T-helper 2 cell (primary cell): ENCODE results near the gene LATS2.
"Not testable (repeated sequence)": the region's sequence is repeated elsewhere in the genome, so short reads cannot be mapped to it uniquely, and the experiment has no call there.

Experiments used
- DNase-seq, 5 experiments: peaks; one replicate each; pipeline versions ENCODE4 v3.0.0 to v3.0.0-alpha.2; 2012 to 2022

LATS2 gene

GRCh38 chr13:20989656-20990321, 71.6 kb downstream of the LATS2 start:
- no peak for DNase-seq

GRCh38 chr13:20988909-20989655, 72.3 kb downstream of the LATS2 start:
- DNase-seq: no peak

- DNase-seq: no peak
Observed at GRCh38 chr13:20988033-20988908, 73.1 kb downstream of the LATS2 start.

- DNase-seq: no peak
Observed at GRCh38 chr13:20987599-20987998, 73.8 kb downstream of the LATS2 start.

GRCh38 chr13:20984879-20985278, 76.5 kb downstream of the LATS2 start:
- no peak for DNase-seq

- no peak for DNase-seq
Observed at GRCh38 chr13:20983386-20983785, 78.0 kb downstream of the LATS2 start.

- DNase-seq: no peak
Observed at GRCh38 chr13:20981370-20982095, 79.9 kb downstream of the LATS2 start.

- no peak for DNase-seq
Observed at GRCh38 chr13:20980899-20981298, 80.5 kb downstream of the LATS2 start.

GRCh38 chr13:20980430-20980829, 81.0 kb downstream of the LATS2 start:
- no peak for DNase-seq

- DNase-seq: no peak
Observed at GRCh38 chr13:20977394-20977793, 84.0 kb downstream of the LATS2 start.

- DNase-seq: no peak
Observed at GRCh38 chr13:20974981-20975585, 86.3 kb downstream of the LATS2 start.

- DNase-seq: no peak
Observed at GRCh38 chr13:20973886-20974425, 87.4 kb downstream of the LATS2 start.

GRCh38 chr13:20972731-20973130, 88.7 kb downstream of the LATS2 start:
- DNase-seq: no peak

- DNase-seq: no peak
Observed at GRCh38 chr13:20969182-20969581, 92.2 kb downstream of the LATS2 start.

GRCh38 chr13:20968745-20969144, 92.6 kb downstream of the LATS2 start:
- DNase-seq: no peak

GRCh38 chr13:20967340-20967739, 94.0 kb downstream of the LATS2 start:
- DNase-seq: no peak

GRCh38 chr13:20964904-20965303, 96.5 kb downstream of the LATS2 start:
- DNase-seq: no peak

- not testable (repeated sequence) for DNase-seq
Observed at GRCh38 chr13:20961663-20962062, 99.7 kb downstream of the LATS2 start.

- no peak for DNase-seq
Observed at GRCh38 chr13:20960663-20961309, 100.6 kb downstream of the LATS2 start.

GRCh38 chr13:20957049-20957620, 104.3 kb downstream of the LATS2 start:
- not testable (repeated sequence) for DNase-seq

GRCh38 chr13:20955496-20955895, 105.9 kb downstream of the LATS2 start:
- no peak for DNase-seq
